ENCODE results near the gene HAUS5. TPM values are rescaled to one million over a fixed set of nuclear protein-coding genes. Genes with fewer than 3 reads are reported as not detected.
"Not testable (repeated sequence)": the region's sequence is repeated elsewhere in the genome, so short reads cannot be mapped to it uniquely, and the experiment has no call there.

The HAUS5 gene
- total and polyA plus RNA-seq, 9 donors, result 8.8 to 24.5 (median 19.4) TPM

DNA sequence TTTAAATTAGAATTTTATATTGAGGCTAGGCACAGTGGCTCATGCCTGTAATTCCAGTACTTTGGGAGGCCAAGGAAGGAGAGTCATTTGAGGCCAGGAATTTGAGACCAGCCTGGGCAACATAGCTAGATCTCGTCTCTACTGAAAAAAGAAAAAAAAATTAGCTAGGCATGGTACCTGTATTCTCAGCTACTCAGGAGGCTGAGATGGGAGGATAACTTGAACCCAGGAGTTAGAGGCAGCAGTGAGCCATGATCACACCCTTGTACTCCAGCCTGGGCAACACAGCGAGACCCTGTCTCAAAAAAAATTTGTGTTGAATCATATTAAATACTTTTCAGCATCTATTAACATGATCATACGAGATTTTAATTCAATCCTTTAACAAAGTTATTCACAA is 21.7 kb upstream of the HAUS5 start:
- Histone ChIP-seq H3K36me3 (no peaks in the 10 kb centered on the region), H3K4me3 (no peak overlapping the region), H3K27ac (no peak overlapping the region), H3K9me3 (no peaks in the 10 kb centered on the region), H3K27me3 (no peaks in the 10 kb centered on the region), H3K4me1 (ENCODE audit: insufficient read depth) (no peaks in the 10 kb centered on the region)
- 77 to 82% (median 79%) methylated on average over 3 of the region's 3 CpGs for WGBS, 3 donors
- TF ChIP-seq, protein P1, sequence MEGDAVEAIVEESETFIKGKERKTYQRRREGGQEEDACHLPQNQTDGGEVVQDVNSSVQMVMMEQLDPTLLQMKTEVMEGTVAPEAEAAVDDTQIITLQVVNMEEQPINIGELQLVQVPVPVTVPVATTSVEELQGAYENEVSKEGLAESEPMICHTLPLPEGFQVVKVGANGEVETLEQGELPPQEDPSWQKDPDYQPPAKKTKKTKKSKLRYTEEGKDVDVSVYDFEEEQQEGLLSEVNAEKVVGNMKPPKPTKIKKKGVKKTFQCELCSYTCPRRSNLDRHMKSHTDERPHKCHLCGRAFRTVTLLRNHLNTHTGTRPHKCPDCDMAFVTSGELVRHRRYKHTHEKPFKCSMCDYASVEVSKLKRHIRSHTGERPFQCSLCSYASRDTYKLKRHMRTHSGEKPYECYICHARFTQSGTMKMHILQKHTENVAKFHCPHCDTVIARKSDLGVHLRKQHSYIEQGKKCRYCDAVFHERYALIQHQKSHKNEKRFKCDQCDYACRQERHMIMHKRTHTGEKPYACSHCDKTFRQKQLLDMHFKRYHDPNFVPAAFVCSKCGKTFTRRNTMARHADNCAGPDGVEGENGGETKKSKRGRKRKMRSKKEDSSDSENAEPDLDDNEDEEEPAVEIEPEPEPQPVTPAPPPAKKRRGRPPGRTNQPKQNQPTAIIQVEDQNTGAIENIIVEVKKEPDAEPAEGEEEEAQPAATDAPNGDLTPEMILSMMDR (IDR thresholded peaks at IDR 0.05), result no peak
- TF ChIP-seq POLR2A (IDR thresholded peaks at IDR 0.05) (no peak), EP300 (IDR thresholded peaks at IDR 0.05) (no peak)
- no peak for DNase-seq
- intact Hi-C loops (cut with DNase I), result no loop called here

DNA sequence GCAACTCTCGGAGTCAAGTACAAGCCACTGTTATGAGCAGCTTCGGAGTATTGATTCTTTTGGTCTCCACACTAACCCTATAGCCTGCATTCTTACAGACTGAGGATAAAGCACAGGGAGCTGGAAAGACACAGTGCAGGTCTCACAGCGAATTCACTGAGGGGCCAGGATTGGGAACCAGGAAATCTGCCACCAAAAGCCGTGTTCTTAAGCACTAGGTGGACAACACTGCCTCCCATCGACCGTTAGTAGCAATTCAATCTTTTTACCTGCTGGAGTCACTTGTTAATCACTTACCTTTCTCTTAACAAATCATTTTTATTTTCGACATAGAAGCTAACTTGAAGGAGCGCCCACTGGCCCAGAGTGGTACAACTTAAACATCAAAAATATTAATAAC is 20.3 kb upstream of the HAUS5 start:
- no peak overlapping the region for H3K27ac ChIP-seq
- H3K4me3 ChIP-seq, result no peak overlapping the region
- intact Hi-C loops (cut with DNase I), result no loop called here

DNA sequence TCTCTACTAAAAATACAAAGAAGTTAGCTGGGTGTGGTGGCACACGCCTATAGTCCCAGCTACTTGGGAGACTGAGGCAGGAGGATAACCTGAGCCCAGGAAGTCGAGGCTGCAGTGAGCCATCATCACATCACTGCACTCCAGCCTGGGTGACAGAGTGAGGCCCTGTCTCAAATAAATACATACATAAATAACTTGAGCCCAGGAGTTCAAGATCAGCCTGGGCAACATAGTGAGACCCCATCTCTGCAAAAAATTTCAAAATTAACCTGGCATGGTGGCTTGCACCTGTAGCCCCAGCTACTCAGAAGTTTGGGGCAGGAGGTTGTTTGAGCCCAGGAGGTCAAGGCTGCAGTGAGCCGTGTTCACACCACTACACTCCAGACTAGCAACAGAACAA is 17.5 kb upstream of the HAUS5 start:
- WGBS, 3 donors, result 58 to 64% (median 64%) methylated on average over 3 of the region's 3 CpGs
- H3K4me3 ChIP-seq; intact Hi-C loops (cut with DNase I); H3K9me3 ChIP-seq; DNase-seq; H3K4me1 ChIP-seq (ENCODE audit: insufficient read depth); H3K36me3 ChIP-seq; H3K27ac ChIP-seq; H3K27me3 ChIP-seq: not testable (repeated sequence)

More for the DNA sequence above, 20.3 kb upstream of the HAUS5 start:
- Histone ChIP-seq H3K27me3 (no peaks in the 10 kb centered on the region), H3K36me3 (no peaks in the 10 kb centered on the region), H3K9me3 (no peaks in the 10 kb centered on the region), H3K4me1 (ENCODE audit: insufficient read depth) (no peaks in the 10 kb centered on the region)
- TF ChIP-seq POLR2A (IDR thresholded peaks at IDR 0.05), result no peak
- TF ChIP-seq EP300 (IDR thresholded peaks at IDR 0.05), result no peak
- TF ChIP-seq, protein P1 (IDR thresholded peaks at IDR 0.05), result no peak
- WGBS, 3 donors, result 18 to 28% (median 21%) methylated on average over 8 of the region's 8 CpGs
- DNase-seq, result no peak

DNA sequence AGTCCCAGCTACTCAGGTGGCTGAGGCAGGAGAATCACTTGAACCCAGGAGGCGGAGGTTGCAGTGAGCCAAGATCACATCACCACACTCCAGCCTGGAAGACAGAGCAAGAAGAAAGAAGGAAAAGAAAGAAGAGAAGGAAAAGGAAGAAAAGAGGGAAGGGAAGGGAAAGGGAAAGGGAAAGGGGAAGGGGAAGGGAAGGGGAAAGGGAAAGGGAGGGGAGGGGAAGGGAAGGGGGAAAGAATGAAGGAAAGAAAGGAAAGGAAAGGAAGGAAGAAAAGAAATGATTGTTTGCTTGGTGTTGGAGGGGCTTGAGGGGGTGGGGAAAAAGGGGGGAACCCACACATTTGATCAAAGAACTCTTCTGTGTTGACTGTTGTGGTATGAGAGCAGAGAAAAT is 16.6 kb upstream of the HAUS5 start:
- H3K27me3 ChIP-seq, result no peaks in the 10 kb centered on the region
- DNase-seq, result no peak
- no peak overlapping the region for H3K4me3 ChIP-seq
- H3K4me1 ChIP-seq (ENCODE audit: insufficient read depth), result no peaks in the 10 kb centered on the region
- no peaks in the 10 kb centered on the region for H3K9me3 ChIP-seq
- no peaks in the 10 kb centered on the region for H3K36me3 ChIP-seq
- intact Hi-C loops (cut with DNase I), result no loop called here
- TF ChIP-seq POLR2A (IDR thresholded peaks at IDR 0.05) (no peak), EP300 (IDR thresholded peaks at IDR 0.05) (no peak)
- TF ChIP-seq, protein P1 (IDR thresholded peaks at IDR 0.05), result no peak
- H3K27ac ChIP-seq, result no peak overlapping the region
- 90 to 100% (median 91%) methylated on average over 1 of the region's 1 CpG for WGBS, 3 donors

DNA sequence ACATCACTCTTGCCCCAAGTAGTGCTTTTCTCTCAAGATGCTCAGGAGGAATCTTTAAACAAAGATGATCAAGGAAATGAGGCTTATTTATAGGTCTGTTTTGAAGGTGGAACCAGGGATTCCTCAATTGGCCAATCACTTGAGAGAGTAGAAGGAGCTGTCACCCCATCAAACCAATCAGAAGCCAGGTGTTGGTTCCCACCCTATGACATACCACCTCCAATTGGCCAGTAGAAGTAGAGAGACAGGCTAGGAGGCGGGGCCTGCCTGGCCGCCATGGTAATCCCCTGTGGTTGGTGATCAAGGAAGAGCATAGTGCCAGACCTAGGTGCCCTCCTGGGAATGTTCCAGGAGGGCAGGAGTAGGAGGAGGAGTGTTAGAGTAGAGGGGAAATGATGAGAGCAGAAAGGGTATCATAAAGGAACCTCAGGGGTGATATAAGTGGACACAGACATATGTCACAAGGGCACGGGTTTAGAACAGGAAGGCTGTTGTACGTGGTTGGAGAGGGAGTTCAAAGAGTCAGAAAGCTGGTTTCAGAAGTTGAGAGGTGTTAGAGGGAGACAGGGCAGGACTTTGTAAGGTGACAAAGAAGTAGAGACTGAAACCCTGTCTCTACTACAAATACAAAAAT is 16.1 kb upstream of the HAUS5 start:
- TF ChIP-seq POLR2A (IDR thresholded peaks at IDR 0.05), result no peak

More for the DNA sequence above, 16.1 kb upstream of the HAUS5 start:
- H3K27ac ChIP-seq, result no peak overlapping the region
- 59 to 75% (median 64%) methylated on average over 4 of the region's 4 CpGs for WGBS, 3 donors
- intact Hi-C loops (cut with DNase I), result no loop called here
- DNase-seq, result no peak
- no peaks in the 10 kb centered on the region for H3K27me3 ChIP-seq
- H3K9me3 ChIP-seq, result no peaks in the 10 kb centered on the region
- no peaks in the 10 kb centered on the region for H3K4me1 ChIP-seq (ENCODE audit: insufficient read depth)
- no peak overlapping the region for H3K4me3 ChIP-seq
- no peaks in the 10 kb centered on the region for H3K36me3 ChIP-seq
